NT2/D1 (cell line): ENCODE measurements around the gene QRFP.

Experiments used
- SUZ12 ChIP-seq: IDR thresholded peaks from 2 replicates; pipeline ENCODE4 v1.6.1; 2011; ENCODE audit not compliant: insufficient read length, insufficient read depth; ENCODE audit errors: extremely low read depth
- YY1 ChIP-seq: IDR thresholded peaks from 2 replicates; pipeline ENCODE4 v1.6.1; 2011; ENCODE audit not compliant: insufficient read length, insufficient read depth

GRCh38 chr9:130921300-130921988 is 24.8 kb upstream of the QRFP start:
- TF ChIP-seq SUZ12 (no peak), YY1 (no peak)
